Heart left ventricle (tissue), 16 donors: ENCODE measurements around the gene NALCN. TPM values are rescaled to one million over a fixed set of nuclear protein-coding genes. Genes with fewer than 3 reads are reported as not detected.
"Not testable (repeated sequence)": the region's sequence is repeated elsewhere in the genome, so short reads cannot be mapped to it uniquely, and the experiment has no call there.

Source experiments
- ATAC-seq, 4 donors: fragments of 200-7000 bp; cut with Tn5 transposase; one replicate each; pipeline ENCODE4 v1.9.1; 2020 to 2022; ENCODE audit warnings: moderate library complexity in 4 of 4, mild to moderate bottlenecking in 3 of 4, moderate number of reproducible peaks in 1 of 4
- DNase-seq, 5 donors: peaks; one replicate each; pipeline ENCODE4 v3.0.0-alpha.2; 2020
- H3K27ac ChIP-seq, 12 donors: fragments of 200-600 bp; sonication (generic) in 4 of 12; one replicate each; pipeline versions ENCODE4 v1.5.0 to v1.8.0; 2016 to 2022; ENCODE audit warnings: mild to moderate bottlenecking in 2 of 12
- H3K27me3 ChIP-seq, 9 donors: fragments of 200-600 bp; sonication (generic) in 2 of 9; one replicate each; pipeline versions ENCODE4 v1.5.1 to v1.8.0; 2016 to 2022; ENCODE audit warnings: mild to moderate bottlenecking in 3 of 9
- H3K36me3 ChIP-seq, 9 donors: fragments of 200-600 bp; sonication (generic) in 2 of 9; one replicate each; pipeline versions ENCODE4 v1.5.0 to v1.8.0; 2018 to 2022; ENCODE audit warnings: mild to moderate bottlenecking in 2 of 9
- H3K4me1 ChIP-seq, 12 donors: fragments of 200-600 bp; sonication (generic) in 4 of 12; one replicate each; pipeline versions ENCODE4 v1.5.0 to v1.8.0; 2016 to 2022; ENCODE audit warnings: mild to moderate bottlenecking in 3 of 12
- H3K4me3 ChIP-seq, 12 donors: fragments of 200-600 bp; sonication (generic) in 4 of 12; one replicate each; pipeline versions ENCODE4 v1.5.0 to v1.8.0; 2017 to 2022; ENCODE audit warnings: mild to moderate bottlenecking in 9 of 12, moderate library complexity in 4 of 12
- H3K9me3 ChIP-seq, 12 donors: fragments of 200-600 bp; sonication (generic) in 4 of 12; one replicate each; pipeline versions ENCODE4 v1.5.0 to v1.8.0; 2016 to 2022; ENCODE audit warnings: mild to moderate bottlenecking in 1 of 12
- POLR2A ChIP-seq, 2 donors: fragments of 450-650 bp; IDR thresholded peaks; one replicate each; pipeline ENCODE4 v1.6.1; 2017; ENCODE audit warnings: antibody characterized with exemption in 2 of 2, mild to moderate bottlenecking in 2 of 2, moderate library complexity in 2 of 2
- WGBS, 4 donors: extraction: QIAGEN DNeasy Blood & Tissue Kit in 2 of 4; methylation state at CpG; one replicate each; pipeline versions ENCODE4 v1.1.5 to v1.1.7; 2013 to 2018; 5-methylcytosine and 5-hydroxymethylcytosine counted together
- intact Hi-C, 10 donors: fragments of 100-400 bp; cut with DNase I; formaldehyde crosslinking; loops; one replicate each; pipeline versions ENCODE4 v1.11.1 to v1.14.2; 2022
- polyA plus RNA-seq, 2 donors: library from polyadenylated mRNA; stranded (reverse); fragments of 200-250 nt; gene quantifications; one replicate each; pipeline ENCODE4 v1.2.3, GENCODE V29; 2013
- total RNA-seq, 9 donors: library from RNA; depleted of rRNA in 2 of 9; stranded (reverse); fragments of >200 nt in 2 of 9; fragmentation: NEBNext Ultra II Directional in 3 of 9; extraction: Animal tissue kit (Norgen Biotek cat#: 25700) in 3 of 9; gene quantifications; one replicate each; pipeline versions ENCODE4 v1.1.0 to v1.2.4, GENCODE V29; 2016 to 2023
- TF ChIP-seq, protein P1 (sequence below), 12 donors: fragments of 200-600 bp; sonication (generic) in 4 of 12; IDR thresholded peaks; one replicate each; pipeline versions ENCODE4 v1.5.0 to v1.8.0; 2018 to 2022; ENCODE audit warnings: antibody characterized with exemption in 12 of 12, mild to moderate bottlenecking in 5 of 12
- donor health status: ischemic (EF 13 %, LVEDD 7.1; RV severe dilation, severe dysfunction).
- donor health status: healthy with polysubstance abuse.
- donor health status: DM: no; HTN: yes; CAD: no.
- donor health status: DM: no; HTN: no; CAD: no.
- donor health status: ischemic (EF 25% LVEDD 6.9; RV normal size, moderate dysfunction).
- donor health status: ischemic (EF 25% LVEDD 5.7; RV mildly dilated, moderate dysfunction).
- donor health status: healthy.
- donor health status: DM: yes; HTN: yes; CAD: no.
- donor health status: ischemic (EF 35%, LVEDD 5.7; RV mildly dilated, moderate dysfunction).
- donor health status: nonischemic (EF 11% LVEDD 7.7; RV severe dilation, severe dysfunction).
- donor health status: DM: yes; HTN: yes; CAD: no.
- donor health status: PGD.
- donor health status: ischemic (EF 29% LVEDD 5.4; RV normal size, mild dysfunction).
- donor health status: nonischemic (EF 23%, LVEDD 6.1; RV moderate dilation, normal function).

NALCN gene
- total and polyA plus RNA-seq, 11 donors = 1.9 to 11.4 (median 6.8) TPM; not detected in 1

DNA sequence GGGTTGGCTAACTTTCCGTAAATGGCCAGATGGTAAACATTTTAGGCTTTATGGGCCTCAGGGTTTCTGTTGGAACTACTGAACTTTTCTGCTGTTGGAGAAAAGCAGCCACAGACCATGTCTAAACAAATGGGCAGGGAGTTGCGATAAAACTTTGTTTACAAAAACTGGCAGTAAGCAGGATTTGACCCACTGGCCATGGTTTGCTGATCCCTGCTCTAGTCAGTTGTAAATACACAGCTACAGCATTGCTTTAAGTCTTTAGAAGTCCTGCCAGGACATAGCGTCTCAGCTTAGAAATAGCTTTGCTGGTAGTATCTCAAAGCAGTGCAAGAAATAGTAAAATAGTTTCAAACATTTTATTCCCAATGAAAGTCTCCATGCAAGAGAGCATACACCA lies 88.4 kb downstream of the NALCN start:
- Histone ChIP-seq H3K9me3 (no peaks in the 10 kb centered on the region), H3K4me3 (no peak overlapping the region), H3K36me3 (no peaks in the 10 kb centered on the region), H3K27me3 (no peaks in the 10 kb centered on the region), H3K27ac (no peak overlapping the region), H3K4me1 (peaks cover 0 to 2% (median 0%) of the 10 kb centered on the region in 12 donors)
- DNase-seq = no peak
- ATAC-seq = no peak
- intact Hi-C loops = no loop called here
- 75 to 88% (median 82%) methylated on average over 3 of the region's 3 CpGs for WGBS, 4 donors
- TF ChIP-seq, protein P1, sequence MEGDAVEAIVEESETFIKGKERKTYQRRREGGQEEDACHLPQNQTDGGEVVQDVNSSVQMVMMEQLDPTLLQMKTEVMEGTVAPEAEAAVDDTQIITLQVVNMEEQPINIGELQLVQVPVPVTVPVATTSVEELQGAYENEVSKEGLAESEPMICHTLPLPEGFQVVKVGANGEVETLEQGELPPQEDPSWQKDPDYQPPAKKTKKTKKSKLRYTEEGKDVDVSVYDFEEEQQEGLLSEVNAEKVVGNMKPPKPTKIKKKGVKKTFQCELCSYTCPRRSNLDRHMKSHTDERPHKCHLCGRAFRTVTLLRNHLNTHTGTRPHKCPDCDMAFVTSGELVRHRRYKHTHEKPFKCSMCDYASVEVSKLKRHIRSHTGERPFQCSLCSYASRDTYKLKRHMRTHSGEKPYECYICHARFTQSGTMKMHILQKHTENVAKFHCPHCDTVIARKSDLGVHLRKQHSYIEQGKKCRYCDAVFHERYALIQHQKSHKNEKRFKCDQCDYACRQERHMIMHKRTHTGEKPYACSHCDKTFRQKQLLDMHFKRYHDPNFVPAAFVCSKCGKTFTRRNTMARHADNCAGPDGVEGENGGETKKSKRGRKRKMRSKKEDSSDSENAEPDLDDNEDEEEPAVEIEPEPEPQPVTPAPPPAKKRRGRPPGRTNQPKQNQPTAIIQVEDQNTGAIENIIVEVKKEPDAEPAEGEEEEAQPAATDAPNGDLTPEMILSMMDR (IDR thresholded peaks at IDR 0.05) = no peak

DNA sequence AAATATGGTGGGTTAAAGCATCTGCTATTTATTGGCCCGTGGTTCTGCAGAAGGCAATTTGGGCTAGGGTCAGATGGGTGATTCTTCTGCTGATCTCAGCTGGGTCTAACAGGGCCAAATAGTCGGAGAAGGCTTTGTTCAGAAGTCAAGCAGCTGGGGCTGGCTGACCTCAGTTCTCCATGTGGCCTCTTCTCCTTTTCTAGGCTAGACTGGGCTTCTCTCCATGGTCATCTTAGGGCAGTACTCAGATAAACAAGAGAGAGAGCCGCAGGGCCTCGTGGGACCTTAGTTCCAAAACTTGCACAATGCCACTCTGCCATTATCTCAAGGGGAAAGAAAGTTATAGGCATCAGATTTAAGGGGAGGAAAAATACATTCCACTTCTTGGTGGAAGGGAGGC lies 89.6 kb downstream of the NALCN start:
- no peaks in the 10 kb centered on the region for H3K27me3 ChIP-seq
- H3K4me3 ChIP-seq = no peak overlapping the region
- H3K4me1 ChIP-seq = peaks cover 0 to 2% (median 0%) of the 10 kb centered on the region in 12 donors
- no peak for DNase-seq
- no peak overlapping the region for H3K27ac ChIP-seq
- intact Hi-C loops = no loop called here
- ATAC-seq = peak in 2 of 4 donors; percentile 48 to 81
- no peaks in the 10 kb centered on the region for H3K36me3 ChIP-seq
- TF ChIP-seq, protein P1 (IDR thresholded peaks at IDR 0.05) = no peak
- no peak for TF ChIP-seq POLR2A (IDR thresholded peaks at IDR 0.05)
- no peaks in the 10 kb centered on the region for H3K9me3 ChIP-seq
- WGBS, 4 donors = 49 to 65% (median 52%) methylated on average over 4 of the region's 4 CpGs

DNA sequence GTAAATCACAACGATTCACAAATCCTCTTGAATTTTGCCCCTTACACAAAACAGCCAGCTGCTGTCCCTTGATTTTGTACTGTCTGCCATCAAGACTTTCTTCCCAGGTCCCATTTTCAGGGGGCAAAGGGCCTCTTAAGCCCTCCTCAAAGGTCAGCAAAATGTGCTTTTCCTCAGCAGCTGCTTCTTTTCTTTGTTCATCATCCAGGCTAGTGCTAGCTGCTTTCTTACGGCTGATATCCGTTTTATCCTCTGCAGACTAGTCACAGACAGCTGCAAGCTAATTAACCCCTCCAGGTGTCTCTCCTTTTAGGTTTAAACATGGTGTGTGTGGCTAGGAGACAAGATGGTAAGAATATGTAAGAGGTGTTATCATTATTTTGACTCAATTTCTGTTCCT lies 90.9 kb downstream of the NALCN start:
- WGBS, 4 donors = 14 to 28% (median 23%) methylated on average over 3 of the region's 3 CpGs
- TF ChIP-seq POLR2A (IDR thresholded peaks at IDR 0.05) = no peak
- TF ChIP-seq, protein P1 (IDR thresholded peaks at IDR 0.05) = no peak
- H3K36me3 ChIP-seq = no peaks in the 10 kb centered on the region
- H3K27me3 ChIP-seq = no peaks in the 10 kb centered on the region
- H3K9me3 ChIP-seq = peaks cover 0 to 4% (median 0%) of the 10 kb centered on the region in 12 donors
- no peak overlapping the region for H3K27ac ChIP-seq
- H3K4me1 ChIP-seq = peaks cover 0 to 2% (median 0%) of the 10 kb centered on the region in 12 donors
- DNase-seq (no peak), ATAC-seq (no peak)
- intact Hi-C loops = no loop called here
- no peak overlapping the region for H3K4me3 ChIP-seq

DNA sequence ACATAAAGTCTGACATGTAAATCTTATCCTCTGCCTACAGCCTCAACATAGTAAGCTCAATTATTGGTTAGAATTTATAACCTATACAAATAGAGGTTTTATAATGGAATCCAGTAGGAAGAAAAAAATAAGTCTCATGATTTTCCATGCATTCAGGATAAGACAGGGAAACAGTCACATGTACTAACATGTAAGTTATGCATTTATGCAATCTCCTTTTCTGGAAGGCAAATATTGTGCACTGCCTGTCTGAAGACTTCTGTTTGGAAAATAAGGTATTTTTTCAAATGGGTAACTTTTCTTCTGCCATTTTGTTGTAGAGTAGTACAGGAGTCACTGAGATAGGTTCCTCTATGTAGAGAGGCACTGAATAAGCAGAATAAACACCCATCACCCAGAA lies 92.7 kb downstream of the NALCN start:
- TF ChIP-seq POLR2A (IDR thresholded peaks at IDR 0.05) = no peak
- intact Hi-C loops = no loop called here
- Histone ChIP-seq H3K9me3 (peaks cover 0 to 4% (median 0%) of the 10 kb centered on the region in 12 donors), H3K4me3 (no peak overlapping the region), H3K4me1 (peaks cover 0 to 2% (median 0%) of the 10 kb centered on the region in 12 donors), H3K27me3 (no peaks in the 10 kb centered on the region), H3K27ac (no peak overlapping the region), H3K36me3 (no peaks in the 10 kb centered on the region)
- DNase-seq (no peak), ATAC-seq (no peak)

DNA sequence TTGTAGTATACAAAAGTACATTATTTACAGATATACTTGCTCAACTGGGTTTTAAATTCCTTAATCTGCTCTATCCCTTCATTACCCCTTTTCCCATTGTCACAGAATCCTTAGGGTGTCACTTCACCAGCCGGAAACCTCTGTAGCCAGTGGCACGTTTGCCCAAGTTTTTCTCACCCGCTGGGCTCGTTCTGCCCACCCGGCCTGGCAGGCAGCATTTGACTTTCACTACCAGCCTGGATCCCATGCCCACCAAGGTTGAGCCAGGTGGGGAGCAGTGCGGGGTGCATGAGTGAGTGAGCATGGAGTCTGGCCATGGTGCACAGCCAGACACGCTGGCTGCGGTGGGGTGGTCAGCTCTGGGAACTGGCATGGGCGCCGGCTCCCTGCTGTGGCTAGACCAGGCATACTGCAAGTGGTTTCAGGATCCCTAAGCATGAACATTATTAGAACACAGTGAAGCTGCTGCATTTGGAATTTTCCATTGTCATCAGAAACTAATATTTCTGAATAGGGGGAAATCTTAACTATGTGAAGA lies 98.3 kb downstream of the NALCN start:
- ATAC-seq (no peak), DNase-seq (no peak)
- intact Hi-C loops = no loop called here
- Histone ChIP-seq H3K36me3 (no peaks in the 10 kb centered on the region), H3K4me1 (no peaks in the 10 kb centered on the region), H3K27me3 (no peaks in the 10 kb centered on the region), H3K9me3 (peaks cover 0 to 4% (median 0%) of the 10 kb centered on the region in 12 donors), H3K4me3 (no peak overlapping the region), H3K27ac (no peak overlapping the region)
- TF ChIP-seq POLR2A (IDR thresholded peaks at IDR 0.05) = no peak
- TF ChIP-seq, protein P1 (IDR thresholded peaks at IDR 0.05) = no peak
- 70 to 86% (median 83%) methylated on average over 10 of the region's 10 CpGs for WGBS, 4 donors

DNA sequence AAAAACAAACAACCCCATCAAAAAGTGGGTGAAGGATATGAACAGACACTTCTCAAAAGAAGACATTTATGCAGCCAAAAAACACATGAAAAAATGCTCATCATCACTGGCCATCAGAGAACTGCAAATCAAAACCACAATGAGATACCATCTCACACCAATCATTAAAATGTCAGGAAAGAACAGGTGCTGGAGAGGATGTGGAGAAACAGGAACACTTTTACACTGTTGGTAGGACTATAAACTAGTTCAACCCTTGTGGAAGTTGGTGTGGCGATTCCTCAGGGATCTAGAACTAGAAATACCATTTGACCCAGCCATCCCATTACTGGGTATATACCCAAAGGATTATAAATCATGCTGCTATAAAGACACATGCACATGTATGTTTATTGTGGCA lies 102.8 kb downstream of the NALCN start:
- H3K27me3 ChIP-seq, ATAC-seq, H3K4me1 ChIP-seq, H3K36me3 ChIP-seq, H3K9me3 ChIP-seq, DNase-seq, H3K27ac ChIP-seq, H3K4me3 ChIP-seq, intact Hi-C loops: not testable (repeated sequence)
- 59 to 88% (median 74%) methylated on average over 1 of the region's 1 CpG for WGBS, 4 donors
